IPS DF 19.7 (cell line): ENCODE data around the gene SLC12A7.
"Not testable (repeated sequence)": the region's sequence is repeated elsewhere in the genome, so short reads cannot be mapped to it uniquely, and the experiment has no call there.

Experiments
- DNase-seq: peaks from one replicate; pipeline ENCODE4 v3.0.0-alpha.2; 2013; ENCODE audit warnings: low read depth, low spot score

Gene SLC12A7

GRCh38 chr5:1007681-1008450 is 104.0 kb downstream of the SLC12A7 start:
- DNase-seq, result no peak

- no peak for DNase-seq
These were observed 104.6 kb downstream of the SLC12A7 start for GRCh38 chr5:1007221-1007680.

DNA sequence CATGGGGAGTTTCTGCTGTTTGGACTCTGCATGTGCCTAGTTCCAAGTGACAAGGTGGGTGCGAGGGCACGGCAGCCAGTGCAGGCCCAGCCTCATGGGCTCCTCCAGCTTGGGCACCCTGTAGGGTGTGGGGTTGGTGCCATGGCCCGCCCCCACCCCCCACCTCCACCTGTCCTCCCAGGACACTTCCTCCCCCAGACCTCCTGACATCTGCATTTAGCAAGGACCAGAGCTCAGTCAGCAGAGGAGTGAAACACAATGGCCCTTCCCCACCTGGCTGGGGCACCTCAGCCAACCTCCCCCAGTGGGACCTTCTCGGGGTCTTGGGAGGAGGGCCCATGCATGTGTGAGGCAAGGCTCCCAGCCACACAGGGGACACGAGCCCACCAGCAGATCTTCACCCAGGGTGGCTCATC is 105.2 kb downstream of the SLC12A7 start:
- DNase-seq, result no peak

DNA sequence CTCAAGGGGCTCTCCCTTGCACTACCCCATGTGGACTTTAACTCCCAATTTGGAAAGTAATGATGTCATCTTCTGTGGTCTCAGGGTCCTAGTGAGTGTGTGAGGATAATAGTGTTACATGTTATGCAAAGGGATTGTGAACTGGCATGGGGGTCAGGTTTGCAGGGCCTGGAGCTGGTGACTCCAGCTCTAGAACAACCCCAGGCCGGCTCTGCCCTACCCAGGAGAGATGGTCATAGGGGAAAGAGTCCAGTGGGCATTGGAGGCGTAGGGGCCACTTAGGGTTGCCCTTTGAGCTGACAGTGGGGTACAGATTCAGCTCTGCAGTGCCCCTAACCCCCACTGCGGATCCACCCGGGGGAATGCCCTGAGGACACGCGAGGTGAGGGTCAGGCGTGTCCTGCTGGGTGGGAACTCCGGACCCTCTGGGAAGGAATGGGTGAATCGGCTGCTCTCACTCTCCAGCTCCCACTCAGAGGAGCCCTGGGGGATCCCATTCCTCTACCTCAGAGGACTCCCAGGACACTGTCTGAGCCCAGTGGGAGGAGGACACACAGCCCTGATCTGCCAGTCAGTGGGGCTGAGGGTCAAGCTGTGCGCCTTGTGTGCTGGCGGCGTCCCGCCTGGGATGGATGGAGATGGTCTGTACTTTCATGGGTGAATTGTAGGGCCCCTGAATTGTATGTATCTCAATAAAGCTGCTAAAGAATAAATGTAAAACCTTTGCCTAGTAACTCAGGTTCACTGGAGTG is 105.8 kb downstream of the SLC12A7 start:
- DNase-seq, result no peak

DNA sequence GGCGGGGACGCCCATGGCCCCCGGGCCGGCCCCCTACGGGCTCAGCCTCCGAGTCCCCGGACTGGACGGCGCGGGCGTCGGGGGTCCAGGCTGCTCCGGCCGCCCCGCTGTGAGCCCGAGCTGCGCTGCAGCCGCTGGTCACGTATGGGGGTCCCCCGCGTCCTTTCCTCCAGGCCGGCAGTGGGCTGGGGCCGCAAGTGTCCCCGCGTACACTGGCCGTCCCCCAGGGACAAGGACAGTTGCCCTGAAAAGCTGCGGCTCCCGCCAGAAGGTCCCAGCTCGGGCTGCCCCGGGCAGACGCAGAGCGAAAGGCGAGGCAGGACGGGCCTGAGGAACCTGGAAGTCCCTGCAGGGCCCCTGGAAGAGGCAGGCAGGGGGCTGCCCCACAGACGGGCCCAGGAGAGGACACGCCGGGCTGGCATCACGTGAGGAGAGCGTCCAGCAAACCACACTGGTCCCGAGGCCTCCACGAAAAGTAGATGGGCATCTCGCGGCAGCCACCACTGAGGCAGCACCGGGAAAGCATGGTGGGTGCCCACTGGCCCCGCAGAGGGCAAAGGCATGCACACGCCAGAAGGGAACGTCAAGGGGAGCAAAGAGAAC is 106.5 kb downstream of the SLC12A7 start:
- DNase-seq, result no peak

- DNase-seq, result no peak
These were observed 107.2 kb downstream of the SLC12A7 start for GRCh38 chr5:1004461-1005248.

- DNase-seq, result no peak
These were observed 108.4 kb downstream of the SLC12A7 start for GRCh38 chr5:1003296-1003937.

DNA sequence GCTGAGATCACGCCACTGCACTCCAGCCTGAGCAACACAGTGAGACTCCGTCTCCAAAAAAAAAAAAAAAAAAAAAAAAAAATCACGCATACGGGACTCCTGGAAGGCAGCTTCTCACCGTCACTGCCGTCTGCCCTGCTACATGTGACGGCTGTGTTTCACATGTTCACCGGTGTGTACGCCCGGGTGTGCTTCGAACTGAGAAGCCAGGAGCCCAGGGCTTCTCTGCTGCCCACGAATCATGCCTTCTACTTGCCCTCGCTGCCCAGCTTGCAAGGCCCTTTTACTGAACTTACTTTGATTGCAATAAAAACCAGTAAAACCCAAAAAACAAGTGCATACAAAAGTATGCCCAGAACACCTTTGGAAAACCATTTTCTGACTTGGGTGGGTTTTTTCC is 109.0 kb downstream of the SLC12A7 start:
- DNase-seq, result no peak

DNA sequence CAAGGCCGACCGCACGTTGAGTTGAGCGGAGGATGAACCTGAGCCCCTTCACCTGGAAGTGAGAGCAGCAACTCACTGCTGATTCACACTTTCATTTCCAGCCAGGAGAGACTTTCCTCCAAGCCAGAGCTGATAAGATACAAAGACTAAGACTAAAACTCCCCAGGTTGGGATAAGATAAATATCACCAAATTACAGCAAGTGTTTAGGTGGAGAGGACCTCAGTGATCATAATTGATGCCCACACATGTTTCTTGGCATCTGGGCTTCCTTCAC is 109.7 kb downstream of the SLC12A7 start:
- DNase-seq, result no peak

GRCh38 chr5:1001406-1002270 is 110.2 kb downstream of the SLC12A7 start:
- no peak for DNase-seq

GRCh38 chr5:1000831-1001230 is 111.0 kb downstream of the SLC12A7 start:
- not testable (repeated sequence) for DNase-seq
